WERI-Rb-1 (cell line): ENCODE data around the gene GLRX2.

Experiments used
- DNase-seq: peaks from one replicate; pipeline ENCODE4 v3.0.0-alpha.2; 2020
- H3K27ac ChIP-seq: fragments of 250-450 bp; sonication (Bioruptor Pico); 2 replicates; pipeline ENCODE4 v1.5.1; 2020; ENCODE audit warnings: mild to moderate bottlenecking, moderate library complexity
- H3K27me3 ChIP-seq: fragments of 250-450 bp; sonication (Bioruptor Pico); 2 replicates; pipeline ENCODE4 v1.5.1; 2021; ENCODE audit warnings: mild to moderate bottlenecking, low read depth, moderate library complexity; ENCODE audit not compliant: insufficient read depth, severe bottlenecking
- H3K36me3 ChIP-seq: fragments of 250-450 bp; sonication (Bioruptor Pico); 2 replicates; pipeline ENCODE4 v1.5.1; 2020; ENCODE audit warnings: mild to moderate bottlenecking, moderate library complexity
- H3K4me3 ChIP-seq: 2 replicates; pipeline ENCODE4 v1.5.1; 2011; ENCODE audit warnings: low read depth, mild to moderate bottlenecking, control low read depth, low read length
- H3K9me3 ChIP-seq: fragments of 250-450 bp; sonication (Bioruptor Pico); 2 replicates; pipeline ENCODE4 v1.5.1; 2021; ENCODE audit warnings: mild to moderate bottlenecking, moderate library complexity; ENCODE audit not compliant: severe bottlenecking
- TF ChIP-seq, protein P1 (sequence below): IDR thresholded peaks from 2 replicates; pipeline ENCODE4 v1.5.1; 2011; ENCODE audit warnings: low read depth, mild to moderate bottlenecking, control low read depth, inconsistent platforms, low read length

The GLRX2 gene

GRCh38 chr1:193110864-193111263, 5.7 kb upstream of the GLRX2 start:
- H3K9me3 ChIP-seq = no peaks in the 10 kb centered on the region
- no peak overlapping the region for H3K27ac ChIP-seq
- H3K36me3 ChIP-seq = no peaks in the 10 kb centered on the region
- TF ChIP-seq, protein P1, sequence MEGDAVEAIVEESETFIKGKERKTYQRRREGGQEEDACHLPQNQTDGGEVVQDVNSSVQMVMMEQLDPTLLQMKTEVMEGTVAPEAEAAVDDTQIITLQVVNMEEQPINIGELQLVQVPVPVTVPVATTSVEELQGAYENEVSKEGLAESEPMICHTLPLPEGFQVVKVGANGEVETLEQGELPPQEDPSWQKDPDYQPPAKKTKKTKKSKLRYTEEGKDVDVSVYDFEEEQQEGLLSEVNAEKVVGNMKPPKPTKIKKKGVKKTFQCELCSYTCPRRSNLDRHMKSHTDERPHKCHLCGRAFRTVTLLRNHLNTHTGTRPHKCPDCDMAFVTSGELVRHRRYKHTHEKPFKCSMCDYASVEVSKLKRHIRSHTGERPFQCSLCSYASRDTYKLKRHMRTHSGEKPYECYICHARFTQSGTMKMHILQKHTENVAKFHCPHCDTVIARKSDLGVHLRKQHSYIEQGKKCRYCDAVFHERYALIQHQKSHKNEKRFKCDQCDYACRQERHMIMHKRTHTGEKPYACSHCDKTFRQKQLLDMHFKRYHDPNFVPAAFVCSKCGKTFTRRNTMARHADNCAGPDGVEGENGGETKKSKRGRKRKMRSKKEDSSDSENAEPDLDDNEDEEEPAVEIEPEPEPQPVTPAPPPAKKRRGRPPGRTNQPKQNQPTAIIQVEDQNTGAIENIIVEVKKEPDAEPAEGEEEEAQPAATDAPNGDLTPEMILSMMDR = no peak
- no peaks in the 10 kb centered on the region for H3K27me3 ChIP-seq
- no peak for DNase-seq
- no peak overlapping the region for H3K4me3 ChIP-seq

DNA sequence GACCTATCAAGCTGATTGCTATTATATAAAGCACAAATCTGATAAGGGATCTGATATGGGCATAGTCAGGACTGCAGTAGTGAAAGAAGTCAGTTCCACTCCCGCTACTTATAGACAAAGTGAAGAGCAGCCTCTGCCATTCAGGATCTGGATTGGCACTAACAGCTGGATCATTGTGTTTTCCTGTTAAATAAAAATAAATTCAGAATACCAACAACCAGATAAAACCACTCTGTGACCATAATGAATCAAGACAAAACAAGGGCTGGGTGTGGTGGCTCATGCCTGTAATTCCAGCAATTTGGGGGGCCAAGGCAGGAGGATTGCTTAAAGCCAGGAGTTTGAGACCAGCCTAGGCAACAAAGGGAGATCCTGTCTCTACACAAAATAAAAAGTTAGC, 5.0 kb upstream of the GLRX2 start:
- no peak overlapping the region for H3K27ac ChIP-seq

GRCh38 chr1:193109619-193110018, 4.4 kb upstream of the GLRX2 start:
- Histone ChIP-seq H3K9me3 (no peaks in the 10 kb centered on the region), H3K27ac (no peak overlapping the region), H3K36me3 (no peaks in the 10 kb centered on the region), H3K27me3 (no peaks in the 10 kb centered on the region), H3K4me3 (no peak overlapping the region)
- TF ChIP-seq, protein P1 = no peak
- no peak for DNase-seq

More for the DNA sequence above, 5.0 kb upstream of the GLRX2 start:
- TF ChIP-seq, protein P1 = no peak
- no peaks in the 10 kb centered on the region for H3K9me3 ChIP-seq
- DNase-seq = no peak
- no peaks in the 10 kb centered on the region for H3K27me3 ChIP-seq
- H3K36me3 ChIP-seq = no peaks in the 10 kb centered on the region
- no peak overlapping the region for H3K4me3 ChIP-seq

DNA sequence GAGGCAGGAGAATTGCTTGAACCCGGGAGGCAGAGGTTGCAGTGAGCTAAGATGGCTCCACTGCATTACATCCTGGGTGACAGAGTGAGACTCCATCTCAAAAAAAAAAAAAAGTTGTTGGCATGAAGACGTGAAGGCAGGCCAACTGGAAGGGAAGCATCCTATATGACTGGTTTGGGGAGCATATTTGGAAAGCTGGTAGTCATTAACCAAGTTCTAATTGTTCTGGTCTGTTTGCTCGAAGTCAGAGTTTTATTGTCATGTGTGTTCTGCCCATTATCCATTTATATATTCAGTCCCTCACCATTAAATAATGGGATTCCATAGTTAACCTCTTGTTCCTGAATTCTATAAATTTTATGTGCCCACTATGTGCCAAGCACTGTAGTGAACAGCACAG, 3.3 kb upstream of the GLRX2 start:
- no peak overlapping the region for H3K27ac ChIP-seq
- no peak overlapping the region for H3K4me3 ChIP-seq
- DNase-seq = no peak
- H3K27me3 ChIP-seq = no peaks in the 10 kb centered on the region
- H3K36me3 ChIP-seq = no peaks in the 10 kb centered on the region
- no peaks in the 10 kb centered on the region for H3K9me3 ChIP-seq
- TF ChIP-seq, protein P1 = no peak

DNA sequence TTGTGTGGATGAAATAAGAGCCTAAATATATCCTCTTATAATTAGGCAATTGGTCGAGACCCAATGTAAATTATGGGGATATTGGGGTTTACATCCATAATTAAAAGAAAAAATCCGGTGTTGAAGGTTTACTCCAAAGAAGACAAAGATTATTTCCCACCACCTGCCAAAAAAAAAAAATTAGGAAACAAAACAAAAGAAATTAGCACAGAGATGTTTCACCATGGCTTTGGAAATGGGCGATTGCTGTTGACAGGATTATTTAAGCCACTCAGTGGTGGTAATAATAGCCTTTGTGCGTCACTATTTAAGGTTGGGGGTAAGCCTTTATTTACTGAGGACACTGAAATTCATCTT, 585 bp upstream of the GLRX2 start:
- TF ChIP-seq, protein P1 = no peak
- peak overlapping the region; percentile 82 for H3K27ac ChIP-seq
- H3K4me3 ChIP-seq = peak overlapping the region; percentile 92
- H3K36me3 ChIP-seq = no peaks in the 10 kb centered on the region
- DNase-seq = no peak
- H3K27me3 ChIP-seq = no peaks in the 10 kb centered on the region
- no peaks in the 10 kb centered on the region for H3K9me3 ChIP-seq

- TF ChIP-seq, protein P1 = 0 out of 2 replicates have a peak, but pooled peaks have one; percentile 8
- Histone ChIP-seq H3K4me3 (peak overlapping the region; percentile 92), H3K9me3 (no peaks in the 10 kb centered on the region), H3K36me3 (peaks cover 5% of the 10 kb centered on the region), H3K27ac (peak overlapping the region; percentile 82), H3K27me3 (no peaks in the 10 kb centered on the region)
- DNase-seq = peak; percentile 62
Measured at GRCh38 chr1:193104502-193104906, 710 bp downstream of the GLRX2 start.
